Naive thymus-derived CD4-positive, alpha-beta T cell (primary cell): ENCODE measurements around the gene TCTN1. TPM values are rescaled to one million over a fixed set of nuclear protein-coding genes. Genes with fewer than 3 reads are reported as not detected.
"Not testable (repeated sequence)": the region's sequence is repeated elsewhere in the genome, so short reads cannot be mapped to it uniquely, and the experiment has no call there.

Source experiments
- ATAC-seq: fragments of 150-1000 bp; cut with Tn5 transposase; 2 replicates; pipeline ENCODE4 v1.10.0; 2021; ENCODE audit warnings: mild to moderate bottlenecking, moderate library complexity
- CTCF ChIA-PET: fragments of 350-600 bp; sonication (Branson Sonifier 250); formaldehyde crosslinking; loops from one replicate; lab custom pipeline; 2021; ENCODE audit warnings: antibody characterized with exemption; lab: Charles Lee
- POLR2A ChIA-PET: fragments of 350-600 bp; sonication (Branson Sonifier 250); formaldehyde crosslinking; loops from one replicate; lab custom pipeline; 2021; ENCODE audit warnings: antibody characterized with exemption, inconsistent platforms; lab: Charles Lee
- DNase-seq, 9 donors: peaks; one replicate each; pipeline versions ENCODE4 v3.0.0 to v3.0.0-alpha.2; 2020 to 2022; ENCODE audit warnings: mixed read lengths in 1 of 9
- H3K27ac ChIP-seq: one replicate; pipeline ENCODE4 v1.7.0; 2013; ENCODE audit warnings: mild to moderate bottlenecking, low read depth, low read length, moderate library complexity
- H3K27me3 ChIP-seq, 2 donors: one replicate each; pipeline ENCODE4 v1.7.0; 2013; ENCODE audit warnings: low read length in 2 of 2, mild to moderate bottlenecking in 2 of 2, moderate library complexity in 2 of 2; ENCODE audit not compliant: control insufficient read depth in 2 of 2, insufficient read depth in 2 of 2
- H3K36me3 ChIP-seq, 3 experiments: 1 replicate in 2 of 3; 2 replicates in 1 of 3; pipeline ENCODE4 v1.7.0; 2013; ENCODE audit warnings: low read length in 3 of 3, mild to moderate bottlenecking in 3 of 3, moderate library complexity in 1 of 3; ENCODE audit not compliant: insufficient read depth in 3 of 3, control insufficient read depth in 2 of 3
- H3K4me1 ChIP-seq, 2 donors: one replicate each; pipeline ENCODE4 v1.7.0; 2013; ENCODE audit warnings: low read length in 2 of 2, mild to moderate bottlenecking in 2 of 2, moderate library complexity in 1 of 2; ENCODE audit not compliant: control insufficient read depth in 2 of 2, insufficient read depth in 2 of 2
- H3K4me3 ChIP-seq: 2 replicates; pipeline ENCODE4 v1.7.0; 2013; ENCODE audit warnings: mild to moderate bottlenecking, low read length
- H3K9me3 ChIP-seq, 3 experiments: 1 replicate in 2 of 3; 2 replicates in 1 of 3; pipeline ENCODE4 v1.7.0; 2013; ENCODE audit warnings: low read length in 3 of 3; ENCODE audit not compliant: control insufficient read depth in 2 of 3
- H3K27ac Mint-ChIP-seq, 9 donors: one replicate each; pipeline ENCODE4 v1.8.0; 2020 to 2022; ENCODE audit warnings: mixed read lengths in 9 of 9, mild to moderate bottlenecking in 8 of 9, moderate library complexity in 5 of 9, inconsistent platforms in 2 of 9
- H3K27me3 Mint-ChIP-seq, 5 donors: one replicate each; pipeline ENCODE4 v1.8.0; 2021 to 2022; ENCODE audit warnings: mixed read lengths in 5 of 5, mild to moderate bottlenecking in 1 of 5
- H3K36me3 Mint-ChIP-seq, 5 donors: one replicate each; pipeline ENCODE4 v1.8.0; 2020 to 2022; ENCODE audit warnings: mixed read lengths in 5 of 5, mild to moderate bottlenecking in 3 of 5, inconsistent platforms in 1 of 5
- H3K4me1 Mint-ChIP-seq, 7 donors: one replicate each; pipeline ENCODE4 v1.8.0; 2020 to 2022; ENCODE audit warnings: mixed read lengths in 7 of 7, mild to moderate bottlenecking in 3 of 7, inconsistent platforms in 1 of 7
- H3K4me3 Mint-ChIP-seq, 10 donors: one replicate each; pipeline ENCODE4 v1.8.0; 2020 to 2022; ENCODE audit warnings: mild to moderate bottlenecking in 10 of 10, mixed read lengths in 10 of 10, moderate library complexity in 6 of 10, inconsistent platforms in 2 of 10
- H3K9me3 Mint-ChIP-seq, 11 donors: one replicate each; pipeline ENCODE4 v1.8.0; 2020 to 2022; ENCODE audit warnings: mixed read lengths in 11 of 11, mild to moderate bottlenecking in 4 of 11, inconsistent platforms in 1 of 11, moderate library complexity in 1 of 11
- intact Hi-C, 2 donors: fragments of 100-400 bp; cut with micrococcal nuclease; formaldehyde crosslinking; loops; one replicate each; pipeline ENCODE4 v1.15.1; 2023
- polyA plus RNA-seq, 2 donors: library from polyadenylated mRNA; unstranded; fragments of 300-500 nt; fragmentation: Illumina TruSeq; gene quantifications; one replicate each; pipeline ENCODE4 v1.2.3, GENCODE V29; 2021
- total RNA-seq, 6 experiments: library from RNA in 5 of 6; stranded (reverse) in 5 of 6; gene quantifications; 1 replicate in 5 of 6; 2 replicates in 1 of 6; pipeline ENCODE4 v1.2.3 and lab custom pipeline; 2021 to 2026

TCTN1 gene
- total and polyA plus RNA-seq, 7 experiments from 2014 or later, result 4.2 to 13.0 (median 8.8) TPM

- ChIA-PET POLR2A (interaction anchor here (1.5 kb wide), 1 partner anchor 17 kb away, joined by 4 read pairs; no protein-coding TSS in a partner anchor), CTCF (interaction anchor here (3.7 kb wide), 1 partner anchor 19 kb away, joined by 33 read pairs; no protein-coding TSS in a partner anchor)
- Mint-ChIP-seq H3K36me3 (peaks cover 0 to 21% (median 0%) of the 10 kb centered on the region in 5 donors), H3K27ac (peak overlapping the region; percentile 84 to 96 (median 93)), H3K27me3 (no peaks in the 10 kb centered on the region), H3K9me3 (no peaks in the 10 kb centered on the region), H3K4me1 (peaks cover 61 to 82% (median 76%) of the 10 kb centered on the region in 7 donors), H3K4me3 (peak overlapping the region; percentile 91 to 97 (median 95))
- peak; percentile 67 for ATAC-seq
- H3K27me3 ChIP-seq, result no peaks in the 10 kb centered on the region
- no peaks in the 10 kb centered on the region for H3K9me3 ChIP-seq
- intact Hi-C loops, result loop anchor here (1.0 to 10.0 kb wide), 12 partner anchors 9 to 824 kb away; partner anchors contain the start of genes FAM216A (in 2 of the 2), GPN3 (in 2 of the 2), RAD9B (in 2 of the 2) and VPS29 (in 2 of the 2)
- H3K36me3 ChIP-seq, result peaks cover 0 to 7% (median 0%) of the 10 kb centered on the region in 3 experiments
- peaks cover 32 to 61% of the 10 kb centered on the region in 2 donors for H3K4me1 ChIP-seq
- H3K4me3 ChIP-seq, result peak overlapping the region; percentile 72
- DNase-seq, result peak; percentile 49 to 86 (median 59)
- peak overlapping the region; percentile 97 for H3K27ac ChIP-seq
Observed at GRCh38 chr12:110582276-110583136, 31.4 kb upstream of the TCTN1 start.

- intact Hi-C loops, result loop anchor here (1.0 to 10.0 kb wide), 11 partner anchors 8 to 823 kb away; partner anchors contain the start of genes FAM216A (in 2 of the 2), GPN3 (in 2 of the 2), RAD9B (in 2 of the 2) and VPS29 (in 2 of the 2)
- no peaks in the 10 kb centered on the region for H3K27me3 Mint-ChIP-seq
- peaks cover 53 to 74% (median 67%) of the 10 kb centered on the region in 7 donors for H3K4me1 Mint-ChIP-seq
Observed at GRCh38 chr12:110583137-110584059, 30.5 kb upstream of the TCTN1 start, which contains the start of gene PPTC7. Gene PPTC7, minus strand, starts transcription at chr12:110583318. Its CDS starts 287 bp downstream, at chr12:110583031.

GRCh38 chr12:110585231-110585799, 28.6 kb upstream of the TCTN1 start:
- Mint-ChIP-seq H3K27me3 (no peaks in the 10 kb centered on the region), H3K4me3 (peak overlapping the region; percentile 65 to 94 (median 86)), H3K36me3 (peaks cover 0 to 12% (median 0%) of the 10 kb centered on the region in 5 donors), H3K4me1 (peaks cover 38 to 64% (median 56%) of the 10 kb centered on the region in 7 donors), H3K27ac (peak overlapping the region; percentile 82 to 98 (median 95)), H3K9me3 (no peaks in the 10 kb centered on the region)
- Histone ChIP-seq H3K27me3 (no peaks in the 10 kb centered on the region), H3K4me1 (peaks cover 14 to 47% of the 10 kb centered on the region in 2 donors), H3K4me3 (peak overlapping the region; percentile 45), H3K9me3 (no peaks in the 10 kb centered on the region), H3K27ac (peak overlapping the region; percentile 97), H3K36me3 (peaks cover 0 to 7% (median 0%) of the 10 kb centered on the region in 3 experiments)
- intact Hi-C loops, result loop anchor here in 1 of 2 donors (10.0 kb wide), 1 partner anchor 461 kb away; the partner anchor contains the start of gene IFT81
- peak in 7 of 9 donors; percentile 39 to 56 (median 47) for DNase-seq
- ChIA-PET CTCF (interaction anchor here (0.7 to 3.0 kb wide), 8 partner anchors 9 to 135 kb away, joined by 3 to 23 read pairs (median 4); partner anchors contain the start of genes ARPC3, FAM216A and GPN3), POLR2A (interaction anchor here (0.7 to 3.9 kb wide), 16 partner anchors 8 to 152 kb away, joined by 3 to 32 read pairs (median 4); partner anchors contain the start of genes ARPC3, FAM216A, GPN3 and RAD9B)
- ATAC-seq, result no peak

More at GRCh38 chr12:110583137-110584059, 30.5 kb upstream of the TCTN1 start, which contains the start of gene PPTC7:
- Mint-ChIP-seq H3K4me3 (peak within 1 kb of the TSS; percentile 91 to 97 (median 95)), H3K27ac (peak within 1 kb of the TSS; percentile 93 to 97 (median 95)), H3K9me3 (no peaks in the 10 kb centered on the region), H3K36me3 (peaks cover 0 to 21% (median 0%) of the 10 kb centered on the region in 5 donors)
- Histone ChIP-seq H3K36me3 (peaks cover 0 to 7% (median 0%) of the 10 kb centered on the region in 3 experiments), H3K4me3 (peak within 1 kb of the TSS; percentile 72), H3K27me3 (no peaks in the 10 kb centered on the region), H3K27ac (peak within 1 kb of the TSS; percentile 97), H3K9me3 (no peaks in the 10 kb centered on the region), H3K4me1 (peaks cover 26 to 55% of the 10 kb centered on the region in 2 donors)
- DNase-seq, result peak; percentile 84 to 97 (median 93)
- CTCF ChIA-PET, result no interaction called here
- POLR2A ChIA-PET, result interaction anchor here (3.0 to 3.9 kb wide), 2 partner anchors 10 to 18 kb away, joined by 14 to 32 read pairs; no protein-coding TSS in a partner anchor
- peak; percentile 98 for ATAC-seq

- not testable (repeated sequence) for H3K9me3 ChIP-seq, H3K9me3 Mint-ChIP-seq, H3K4me3 Mint-ChIP-seq, H3K4me3 ChIP-seq, DNase-seq, H3K27me3 ChIP-seq, H3K27ac ChIP-seq, H3K36me3 ChIP-seq, H3K36me3 Mint-ChIP-seq, H3K27me3 Mint-ChIP-seq, ATAC-seq
- POLR2A ChIA-PET, result interaction anchor here (1.2 to 3.9 kb wide), 3 partner anchors 13 to 19 kb away, joined by 3 to 32 read pairs (median 4); no protein-coding TSS in a partner anchor
- H3K4me1 ChIP-seq, result peaks cover 14 to 54% of the 10 kb centered on the region in 2 donors
- H3K4me1 Mint-ChIP-seq, result peaks cover 36 to 65% (median 58%) of the 10 kb centered on the region in 7 donors
- CTCF ChIA-PET, result interaction anchor here (0.8 to 3.0 kb wide), 5 partner anchors 14 to 156 kb away, joined by 3 to 23 read pairs (median 3); no protein-coding TSS in a partner anchor
- intact Hi-C loops, result loop anchor here in 1 of 2 donors (10.0 kb wide), 1 partner anchor 462 kb away; the partner anchor contains the start of gene IFT81
- H3K27ac Mint-ChIP-seq, result peak overlapping the region in 5 of 9 donors; percentile 3 to 97 (median 81)
Observed at GRCh38 chr12:110587102-110587501, 26.8 kb upstream of the TCTN1 start.

GRCh38 chr12:110590059-110590458, 23.9 kb upstream of the TCTN1 start:
- Histone ChIP-seq H3K9me3 (no peaks in the 10 kb centered on the region), H3K27ac (peak overlapping the region; percentile 76), H3K4me3 (no peak overlapping the region), H3K4me1 (peaks cover 8 to 37% of the 10 kb centered on the region in 2 donors), H3K27me3 (no peaks in the 10 kb centered on the region), H3K36me3 (no peaks in the 10 kb centered on the region)
- H3K27me3 Mint-ChIP-seq, result no peaks in the 10 kb centered on the region
- no peak for ATAC-seq
- CTCF ChIA-PET, result interaction anchor here (0.5 to 2.7 kb wide), 5 partner anchors 9 to 84 kb away, joined by 3 to 18 read pairs (median 3); no protein-coding TSS in a partner anchor
- POLR2A ChIA-PET, result interaction anchor here (0.6 to 2.3 kb wide), 3 partner anchors 11 to 121 kb away, joined by 3 to 8 read pairs (median 8); partner anchors contain the start of gene FAM216A
- H3K27ac Mint-ChIP-seq, result peak overlapping the region; percentile 91 to 98 (median 95)
- H3K36me3 Mint-ChIP-seq, result no peaks in the 10 kb centered on the region
- H3K9me3 Mint-ChIP-seq, result no peaks in the 10 kb centered on the region
- H3K4me1 Mint-ChIP-seq, result peaks cover 21 to 45% (median 42%) of the 10 kb centered on the region in 7 donors
- no peak for DNase-seq
- peak overlapping the region in 5 of 10 donors; percentile 19 to 73 (median 60) for H3K4me3 Mint-ChIP-seq
- intact Hi-C loops, result loop anchor here in 1 of 2 donors (1.0 kb wide), 2 partner anchors 10 to 12 kb away; no protein-coding TSS in a partner anchor
